Fibroblast of skin of right quadriceps (primary cell): ENCODE measurements around the gene LRRC18.

ENCODE experiments used
- DNase-seq: peaks from one replicate; pipeline ENCODE4 v3.0.0-alpha.2; 2013

LRRC18 gene

GRCh38 chr10:48878091-48878490 is 61.5 kb downstream of the LRRC18 start:
- no peak for DNase-seq

GRCh38 chr10:48872234-48872633 is 67.4 kb downstream of the LRRC18 start:
- DNase-seq, result no peak
